Measurements from ENCODE around the gene MAPK9.

- TF ChIP-seq TAF1 (IDR thresholded peaks at IDR 0.05; ENCODE audit: control insufficient read depth, extremely low read depth, insufficient read depth, low read length, severe bottlenecking) (no peak), PCBP2 (IDR thresholded peaks at IDR 0.05; ENCODE audit: low read depth, low read length, poor library complexity, severe bottlenecking) (no peak), RB1 (IDR thresholded peaks at IDR 0.05; ENCODE audit: low read depth) (no peak)
Observed at GRCh38 chr5:180191716-180192115, 100.2 kb downstream of the MAPK9 start.

Measured in K562 (cell line).